Stimulated activated naive CD8-positive, alpha-beta T cell treated with anti-CD3 and anti-CD28 coated beads, Interleukin-15, amount 100 ng/mL, for 72 hours (primary cell): Measurements from ENCODE around the gene TNFAIP1.

Experiments
- ATAC-seq: fragments of 150-1000 bp; cut with Tn5 transposase; 2 replicates; pipeline ENCODE4 v1.10.0; 2021; ENCODE audit warnings: mild to moderate bottlenecking, moderate library complexity
- DNase-seq, 2 donors: peaks; one replicate each; pipeline ENCODE4 v3.0.0; 2021 to 2022
- H3K27ac Mint-ChIP-seq, 2 donors: one replicate each; pipeline ENCODE4 v1.8.0; 2022; ENCODE audit warnings: mild to moderate bottlenecking in 2 of 2, mixed read lengths in 2 of 2, moderate library complexity in 2 of 2
- H3K27me3 Mint-ChIP-seq: one replicate; pipeline ENCODE4 v1.8.0; 2022; ENCODE audit warnings: mixed read lengths
- H3K4me1 Mint-ChIP-seq: one replicate; pipeline ENCODE4 v1.8.0; 2022; ENCODE audit warnings: mild to moderate bottlenecking, mixed read lengths
- H3K4me3 Mint-ChIP-seq, 2 donors: one replicate each; pipeline ENCODE4 v1.8.0; 2022; ENCODE audit warnings: mild to moderate bottlenecking in 2 of 2, mixed read lengths in 2 of 2, moderate library complexity in 1 of 2
- H3K9me3 Mint-ChIP-seq, 2 donors: one replicate each; pipeline ENCODE4 v1.8.0; 2022; ENCODE audit warnings: mixed read lengths in 2 of 2

Gene TNFAIP1

DNA sequence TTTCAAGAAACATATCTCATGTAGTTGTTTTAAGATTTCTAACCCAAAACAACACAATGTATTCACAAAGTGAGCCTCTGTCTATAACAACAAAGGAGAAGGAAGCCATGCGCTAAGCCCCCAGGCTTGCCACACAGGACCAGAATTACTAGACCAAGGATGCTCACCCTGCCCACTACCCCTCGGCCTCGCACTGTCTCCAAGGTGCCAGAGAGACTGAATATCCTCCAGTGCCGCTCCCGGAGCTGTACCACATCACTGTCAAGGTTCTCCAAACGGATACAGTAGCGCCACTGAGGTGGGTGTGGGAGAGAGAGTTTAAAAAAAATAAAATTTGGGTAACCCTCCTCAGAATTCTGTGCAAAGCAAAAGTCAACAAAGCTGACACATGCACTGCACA, 14.7 kb downstream of the TNFAIP1 start:
- Mint-ChIP-seq H3K4me3 (no peak overlapping the region), H3K9me3 (no peaks in the 10 kb centered on the region), H3K4me1 (peaks cover 10% of the 10 kb centered on the region), H3K27ac (no peak overlapping the region), H3K27me3 (no peaks in the 10 kb centered on the region)
- DNase-seq (no peak), ATAC-seq (no peak)

DNA sequence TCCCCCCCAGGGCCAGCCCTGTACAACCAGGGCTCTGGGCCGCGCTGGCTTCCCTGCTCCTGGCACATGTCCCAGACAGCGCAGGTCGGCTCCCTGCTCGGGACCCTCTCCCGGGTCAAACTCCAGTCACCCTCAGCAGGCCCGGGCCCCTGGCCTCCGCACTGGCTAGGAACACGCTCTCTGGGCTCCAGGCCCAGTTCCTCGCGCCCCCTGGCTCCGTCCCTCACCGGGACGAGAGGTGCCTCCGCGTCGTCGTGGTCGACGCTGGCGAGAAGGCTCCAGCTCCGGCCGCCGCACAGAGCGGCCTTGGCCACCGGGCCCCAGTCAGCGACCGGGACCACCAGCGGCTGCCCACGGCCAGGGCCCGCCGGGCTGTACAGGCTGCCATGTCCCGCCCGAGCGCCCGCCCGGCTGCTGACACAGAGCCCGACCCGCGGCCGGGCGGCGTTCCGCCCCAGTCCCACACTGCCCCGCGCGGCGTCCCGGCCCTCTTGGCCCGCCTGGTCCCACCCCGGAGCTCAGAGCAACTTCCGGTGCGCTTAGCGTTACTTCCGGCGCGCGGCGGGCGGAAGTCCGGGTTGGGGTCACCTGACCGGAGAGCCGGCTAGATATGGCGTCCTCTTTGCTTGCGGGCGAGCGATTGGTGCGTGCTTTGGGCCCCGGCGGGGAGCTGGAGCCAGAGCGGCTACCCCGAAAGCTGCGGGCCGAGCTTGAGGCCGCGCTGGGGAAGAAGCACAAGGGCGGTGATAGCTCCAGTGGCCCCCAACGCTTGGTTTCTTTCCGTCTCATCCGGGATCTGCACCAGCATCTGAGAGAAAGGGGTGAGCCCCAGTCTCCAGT, 21.7 kb downstream of the TNFAIP1 start, which contains the start of gene POLDIP2:
Gene POLDIP2 (minus strand): TSS at position 467 of the 840 bp plus-strand sequence. CDS start 79 bp downstream, at position 388.
- ATAC-seq = peak; percentile 100
- peak within 1 kb of the TSS; percentile 95 to 97 for H3K4me3 Mint-ChIP-seq
- no peaks in the 10 kb centered on the region for H3K9me3 Mint-ChIP-seq
- H3K27ac Mint-ChIP-seq = peak within 1 kb of the TSS; percentile 95 to 98
- H3K27me3 Mint-ChIP-seq = no peaks in the 10 kb centered on the region
- peak; percentile 97 for DNase-seq
- H3K4me1 Mint-ChIP-seq = peaks cover 42% of the 10 kb centered on the region

DNA sequence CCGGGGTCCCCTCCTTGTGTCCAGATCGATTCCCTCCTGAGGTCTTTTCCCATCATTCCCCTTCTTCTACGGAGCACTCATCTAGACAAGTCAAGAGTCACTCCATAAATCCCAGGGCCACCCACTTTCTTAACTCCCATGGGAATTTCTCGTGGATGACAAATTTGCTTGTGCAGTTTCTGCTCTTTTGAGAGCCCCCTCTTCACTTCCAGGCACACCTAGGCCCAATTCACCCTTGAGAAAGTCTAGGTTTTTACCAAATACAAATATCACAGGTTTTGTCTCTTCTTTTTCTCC, 22.3 kb downstream of the TNFAIP1 start:
- peaks cover 42% of the 10 kb centered on the region for H3K4me1 Mint-ChIP-seq
- peak overlapping the region; percentile 95 to 97 for H3K4me3 Mint-ChIP-seq
- ATAC-seq = no peak
- no peaks in the 10 kb centered on the region for H3K27me3 Mint-ChIP-seq
- H3K9me3 Mint-ChIP-seq = no peaks in the 10 kb centered on the region
- no peak for DNase-seq
- peak overlapping the region; percentile 95 to 98 for H3K27ac Mint-ChIP-seq

DNA sequence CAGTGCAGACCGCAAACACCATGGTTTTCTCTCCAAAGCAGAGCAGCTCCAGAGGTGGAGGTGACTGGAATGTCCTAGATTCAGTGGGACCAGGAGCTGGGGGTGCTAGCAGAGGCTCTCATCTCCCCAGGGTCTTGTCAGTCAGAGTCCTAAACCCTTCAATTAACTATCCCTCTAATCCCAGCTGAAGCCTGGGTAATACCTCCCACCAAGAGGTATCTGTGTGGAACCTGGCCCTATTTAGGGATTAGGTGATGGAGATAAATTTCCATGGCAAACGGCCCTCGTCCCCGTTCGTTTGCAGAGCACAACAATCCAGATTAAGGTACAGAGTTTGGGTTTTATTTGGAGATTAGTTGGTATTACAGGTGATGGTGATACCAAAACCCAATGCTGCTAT, 27.6 kb downstream of the TNFAIP1 start:
- DNase-seq (no peak), ATAC-seq (no peak)
- H3K4me3 Mint-ChIP-seq = no peak overlapping the region
- no peak overlapping the region for H3K27ac Mint-ChIP-seq
- no peaks in the 10 kb centered on the region for H3K9me3 Mint-ChIP-seq
- peaks cover 8% of the 10 kb centered on the region for H3K4me1 Mint-ChIP-seq
- no peaks in the 10 kb centered on the region for H3K27me3 Mint-ChIP-seq

- Mint-ChIP-seq H3K4me1 (peaks cover 3% of the 10 kb centered on the region), H3K27me3 (no peaks in the 10 kb centered on the region), H3K9me3 (no peaks in the 10 kb centered on the region), H3K4me3 (no peak overlapping the region), H3K27ac (no peak overlapping the region)
- DNase-seq (no peak), ATAC-seq (no peak)
Measured at GRCh38 chr17:28363776-28364650, 28.5 kb downstream of the TNFAIP1 start.

GRCh38 chr17:28364665-28365363, 29.3 kb downstream of the TNFAIP1 start, which contains the start of gene SEBOX:
Gene SEBOX (minus strand): TSS chr17:28365199. CDS start chr17:28365151, 48 bp downstream.
- no peak within 1 kb of the TSS for H3K27ac Mint-ChIP-seq
- DNase-seq (no peak), ATAC-seq (no peak)
- no peaks in the 10 kb centered on the region for H3K27me3 Mint-ChIP-seq
- H3K4me3 Mint-ChIP-seq = no peak within 1 kb of the TSS
- H3K9me3 Mint-ChIP-seq = no peaks in the 10 kb centered on the region
- H3K4me1 Mint-ChIP-seq = no peaks in the 10 kb centered on the region

GRCh38 chr17:28365487-28365886, 29.9 kb downstream of the TNFAIP1 start:
- ATAC-seq = no peak

GRCh38 chr17:28366605-28367004, 31.0 kb downstream of the TNFAIP1 start:
- no peaks in the 10 kb centered on the region for H3K27me3 Mint-ChIP-seq

More at GRCh38 chr17:28365487-28365886, 29.9 kb downstream of the TNFAIP1 start:
- Mint-ChIP-seq H3K9me3 (no peaks in the 10 kb centered on the region), H3K27me3 (no peaks in the 10 kb centered on the region), H3K4me1 (peaks cover 6% of the 10 kb centered on the region), H3K27ac (no peak overlapping the region), H3K4me3 (no peak overlapping the region)
- DNase-seq = no peak

DNA sequence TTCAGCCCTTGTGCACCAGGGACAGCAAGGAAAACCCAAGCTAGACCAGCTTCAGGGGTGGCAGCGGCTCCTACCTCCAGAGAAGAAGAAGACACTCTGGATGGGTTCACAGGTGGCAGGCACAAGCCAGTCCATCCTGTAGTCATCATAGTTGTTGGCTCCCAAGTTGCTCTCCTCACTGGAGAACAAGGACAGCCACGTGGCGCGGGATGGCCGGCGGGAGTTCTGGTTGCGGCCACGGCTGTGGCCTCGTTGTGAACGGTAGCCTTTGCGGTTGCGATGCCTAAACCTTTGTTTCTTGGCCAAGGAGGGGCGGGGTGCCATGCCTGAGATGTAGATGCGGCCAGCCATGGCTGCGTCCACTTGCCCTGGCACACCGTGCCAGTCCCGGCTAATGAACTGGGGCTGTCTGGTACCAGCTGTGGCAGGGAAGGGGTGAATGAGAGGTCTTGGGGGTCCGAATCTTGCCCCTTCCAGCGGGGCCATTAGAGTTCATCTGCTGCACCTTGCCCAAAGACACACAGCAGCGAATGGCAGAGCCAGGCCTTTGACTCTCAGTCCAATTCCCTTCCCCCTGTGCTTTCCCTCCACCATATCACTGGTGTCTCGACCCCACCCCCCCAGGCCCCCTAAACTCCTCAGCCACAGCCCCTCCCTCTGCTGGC, 32.2 kb downstream of the TNFAIP1 start:
- ATAC-seq (no peak), DNase-seq (no peak)
- peak overlapping the region in 1 of 2 donors; percentile 83 for H3K27ac Mint-ChIP-seq
- no peaks in the 10 kb centered on the region for H3K27me3 Mint-ChIP-seq
- no peaks in the 10 kb centered on the region for H3K9me3 Mint-ChIP-seq
- no peak overlapping the region for H3K4me3 Mint-ChIP-seq
- H3K4me1 Mint-ChIP-seq = peaks cover 20% of the 10 kb centered on the region

More at GRCh38 chr17:28366605-28367004, 31.0 kb downstream of the TNFAIP1 start:
- no peaks in the 10 kb centered on the region for H3K9me3 Mint-ChIP-seq
- no peak overlapping the region for H3K27ac Mint-ChIP-seq
- ATAC-seq (no peak), DNase-seq (no peak)
- peaks cover 15% of the 10 kb centered on the region for H3K4me1 Mint-ChIP-seq
- H3K4me3 Mint-ChIP-seq = no peak overlapping the region

DNA sequence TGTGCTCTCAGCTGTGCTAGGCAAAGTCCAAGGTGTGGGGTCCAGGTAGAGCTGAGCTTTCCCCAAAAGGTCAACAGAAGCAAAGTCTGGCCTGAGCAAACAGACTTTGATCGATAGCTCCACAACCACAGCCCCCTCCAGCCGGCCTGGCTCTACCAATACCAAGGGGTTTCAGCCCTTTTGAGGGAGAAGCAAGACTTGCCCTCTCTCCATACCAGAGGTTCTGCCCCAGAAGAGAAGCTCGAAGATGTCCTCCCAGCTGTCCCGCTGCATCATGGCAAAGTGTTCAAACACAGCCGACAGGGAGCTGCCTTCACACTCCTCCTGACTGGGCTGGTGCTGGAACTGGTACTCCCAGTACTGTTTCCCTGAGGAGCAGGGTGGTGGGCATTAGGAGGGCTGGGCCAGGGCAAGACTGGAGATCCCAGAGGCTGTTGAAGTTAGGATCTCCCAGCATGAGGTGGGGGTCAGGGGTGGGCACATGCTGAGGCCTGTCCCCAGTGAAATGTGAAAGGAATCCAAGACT, 32.8 kb downstream of the TNFAIP1 start:
- Mint-ChIP-seq H3K4me1 (peaks cover 26% of the 10 kb centered on the region), H3K27me3 (no peaks in the 10 kb centered on the region), H3K9me3 (no peaks in the 10 kb centered on the region), H3K27ac (peak overlapping the region in 1 of 2 donors; percentile 83), H3K4me3 (no peak overlapping the region)
- DNase-seq (no peak), ATAC-seq (no peak)

DNA sequence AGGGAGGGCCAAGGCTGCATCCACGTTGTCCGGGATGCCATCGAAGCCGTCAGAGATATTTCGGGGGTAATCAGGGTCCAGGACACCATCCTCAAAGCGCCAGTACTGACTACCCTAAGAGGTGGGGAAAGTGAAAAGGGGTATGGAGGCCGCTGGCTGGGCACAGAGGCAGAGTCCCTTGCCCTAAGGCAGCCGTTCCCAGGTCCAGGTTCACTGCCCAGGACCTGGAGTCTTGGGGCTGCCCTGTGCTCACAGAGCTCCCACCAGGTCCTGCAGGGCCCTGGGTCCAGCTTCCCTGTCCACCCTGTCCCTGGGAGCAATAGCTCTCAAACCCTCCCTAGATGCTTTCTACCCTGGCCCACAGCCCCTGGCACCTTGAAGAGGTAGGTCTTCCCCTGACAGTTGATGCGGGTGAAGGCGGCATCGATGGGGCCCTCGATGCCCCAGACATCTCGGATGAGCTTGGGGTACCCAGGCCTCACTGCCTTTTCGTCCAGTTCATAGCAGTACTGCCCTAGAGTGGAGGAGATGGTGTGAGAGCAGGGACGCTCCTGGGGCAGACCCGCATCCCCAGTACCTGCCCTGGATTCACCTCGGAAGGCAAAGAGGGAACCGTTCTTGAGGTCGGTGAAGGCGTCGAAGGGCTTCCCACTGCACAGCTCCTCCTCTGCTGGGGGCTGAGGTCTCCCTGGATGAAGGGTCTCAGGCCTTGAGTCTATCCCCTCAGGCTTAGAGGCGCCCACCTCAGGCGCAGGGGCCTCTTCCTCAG, 33.5 kb downstream of the TNFAIP1 start:
- no peak for DNase-seq
- Mint-ChIP-seq H3K27ac (no peak overlapping the region), H3K4me3 (no peak overlapping the region)

GRCh38 chr17:28369684-28370034, 34.1 kb downstream of the TNFAIP1 start:
- Mint-ChIP-seq H3K27me3 (no peaks in the 10 kb centered on the region), H3K27ac (no peak overlapping the region), H3K9me3 (no peaks in the 10 kb centered on the region)

More for the DNA sequence above, 33.5 kb downstream of the TNFAIP1 start:
- Mint-ChIP-seq H3K27me3 (no peaks in the 10 kb centered on the region), H3K9me3 (no peaks in the 10 kb centered on the region), H3K4me1 (peaks cover 30% of the 10 kb centered on the region)
- no peak for ATAC-seq

GRCh38 chr17:28370035-28370743, 34.6 kb downstream of the TNFAIP1 start, which contains the start of gene VTN:
Gene VTN (minus strand): TSS chr17:28370307. CDS start chr17:28370203, 104 bp downstream.
- peak within 1 kb of the TSS; percentile 84 to 89 for H3K4me3 Mint-ChIP-seq
- H3K9me3 Mint-ChIP-seq = no peaks in the 10 kb centered on the region
- H3K4me1 Mint-ChIP-seq = peaks cover 35% of the 10 kb centered on the region
- H3K27me3 Mint-ChIP-seq = no peaks in the 10 kb centered on the region
- no peak for ATAC-seq
- no peak for DNase-seq
- peak within 1 kb of the TSS in 1 of 2 donors; percentile 84 for H3K27ac Mint-ChIP-seq

More at GRCh38 chr17:28369684-28370034, 34.1 kb downstream of the TNFAIP1 start:
- H3K4me1 Mint-ChIP-seq = peaks cover 30% of the 10 kb centered on the region
- no peak for DNase-seq
- no peak for ATAC-seq
- no peak overlapping the region for H3K4me3 Mint-ChIP-seq

- DNase-seq (no peak), ATAC-seq (no peak)
- H3K4me1 Mint-ChIP-seq = peaks cover 35% of the 10 kb centered on the region
- no peak overlapping the region for H3K27ac Mint-ChIP-seq
- no peaks in the 10 kb centered on the region for H3K27me3 Mint-ChIP-seq
- H3K9me3 Mint-ChIP-seq = no peaks in the 10 kb centered on the region
- peak overlapping the region; percentile 84 to 89 for H3K4me3 Mint-ChIP-seq
Measured at GRCh38 chr17:28370744-28371103, 35.2 kb downstream of the TNFAIP1 start.
